Left ventricle myocardium inferior (tissue), 1 donor: ENCODE results near the gene OR9A4. TPM values are rescaled to one million over a fixed set of nuclear protein-coding genes. Genes with fewer than 3 reads are reported as not detected.

Experiments
- DNase-seq: peaks from one replicate; pipeline ENCODE4 v3.0.0-alpha.2; 2020
- H3K27ac ChIP-seq: fragments of 200-600 bp; replicated peaks from 2 replicates; pipeline ENCODE4 v1.8.0; 2021
- H3K27me3 ChIP-seq: fragments of 200-600 bp; 2 replicates; pipeline ENCODE4 v1.8.0; 2021; ENCODE audit warnings: low read depth
- H3K36me3 ChIP-seq: fragments of 200-600 bp; 2 replicates; pipeline ENCODE4 v1.8.0; 2021
- H3K4me1 ChIP-seq: fragments of 200-600 bp; 2 replicates; pipeline ENCODE4 v1.8.0; 2021
- H3K4me3 ChIP-seq: fragments of 200-600 bp; 2 replicates; pipeline ENCODE4 v1.8.0; 2021; ENCODE audit warnings: mild to moderate bottlenecking, moderate library complexity
- H3K9me3 ChIP-seq: fragments of 200-600 bp; replicated peaks from 2 replicates; pipeline ENCODE4 v1.8.0; 2021
- CTCF ChIP-seq: fragments of 200-600 bp; IDR thresholded peaks from 2 replicates; pipeline ENCODE4 v1.8.0; 2021; ENCODE audit warnings: antibody characterized with exemption, mild to moderate bottlenecking, borderline replicate concordance
- intact Hi-C: fragments of 100-400 bp; cut with micrococcal nuclease; formaldehyde crosslinking; loops from one replicate; pipeline ENCODE4 v1.11.0; 2022
- long read RNA-seq: library from polyadenylated mRNA; unstranded; transcript quantifications from one replicate; pipeline ENCODE4 v2.0.0, GENCODE V29; 2021
- total RNA-seq: library from RNA; stranded (reverse); fragmentation: NEBNext Ultra II Directional; extraction: Animal tissue kit (Norgen Biotek cat#: 25700); gene quantifications from one replicate; pipeline ENCODE4 v1.2.1, GENCODE V29; 2021
- donor health status: DM: no; HTN: yes; CAD: no; lungs with severe emphysema.

Gene OR9A4
- not detected for total RNA-seq
- long read RNA-seq = 0 reads

GRCh38 chr7:141916099-141916498 is at the start of gene OR9A4:
Gene OR9A4 (plus strand): TSS chr7:141916399. CDS start chr7:141918876, 2,477 bp downstream.
- TF ChIP-seq CTCF = no peak
- peaks cover 21% of the 10 kb centered on the region for H3K9me3 ChIP-seq
- no peak within 1 kb of the TSS for H3K4me3 ChIP-seq
- intact Hi-C loops = no loop called here
- no peak within 1 kb of the TSS for H3K27ac ChIP-seq
- no peaks in the 10 kb centered on the region for H3K27me3 ChIP-seq
- DNase-seq = no peak
- H3K36me3 ChIP-seq = no peaks in the 10 kb centered on the region
- H3K4me1 ChIP-seq = no peaks in the 10 kb centered on the region

- DNase-seq = no peak
- Histone ChIP-seq H3K4me3 (no peak overlapping the region), H3K4me1 (no peaks in the 10 kb centered on the region), H3K9me3 (peaks cover 44% of the 10 kb centered on the region), H3K36me3 (no peaks in the 10 kb centered on the region), H3K27ac (no peak overlapping the region), H3K27me3 (no peaks in the 10 kb centered on the region)
- intact Hi-C loops = no loop called here
- no peak for TF ChIP-seq CTCF
Measured at GRCh38 chr7:141866974-141867373, 49.2 kb upstream of the OR9A4 start.

GRCh38 chr7:141872931-141873330 is 43.3 kb upstream of the OR9A4 start:
- H3K27me3 ChIP-seq = no peaks in the 10 kb centered on the region
- H3K36me3 ChIP-seq = no peaks in the 10 kb centered on the region
- peaks cover 66% of the 10 kb centered on the region for H3K9me3 ChIP-seq
- no peak overlapping the region for H3K4me3 ChIP-seq
- TF ChIP-seq CTCF = no peak
- DNase-seq = no peak
- no peaks in the 10 kb centered on the region for H3K4me1 ChIP-seq
- no peak overlapping the region for H3K27ac ChIP-seq
- intact Hi-C loops = no loop called here

GRCh38 chr7:141874787-141875186 is 41.4 kb upstream of the OR9A4 start:
- DNase-seq = no peak
- Histone ChIP-seq H3K4me1 (no peaks in the 10 kb centered on the region), H3K36me3 (no peaks in the 10 kb centered on the region), H3K4me3 (no peak overlapping the region), H3K27ac (no peak overlapping the region), H3K9me3 (peaks cover 64% of the 10 kb centered on the region), H3K27me3 (no peaks in the 10 kb centered on the region)
- intact Hi-C loops = no loop called here
- no peak for TF ChIP-seq CTCF

- Histone ChIP-seq H3K4me3 (no peak overlapping the region), H3K27ac (no peak overlapping the region), H3K27me3 (no peaks in the 10 kb centered on the region), H3K36me3 (no peaks in the 10 kb centered on the region), H3K9me3 (peaks cover 59% of the 10 kb centered on the region), H3K4me1 (no peaks in the 10 kb centered on the region)
- intact Hi-C loops = no loop called here
- TF ChIP-seq CTCF = no peak
- DNase-seq = no peak
Measured at GRCh38 chr7:141875453-141875852, 40.7 kb upstream of the OR9A4 start.

- Histone ChIP-seq H3K27me3 (no peaks in the 10 kb centered on the region), H3K9me3 (peaks cover 50% of the 10 kb centered on the region), H3K36me3 (no peaks in the 10 kb centered on the region), H3K4me3 (no peak overlapping the region), H3K4me1 (no peaks in the 10 kb centered on the region), H3K27ac (no peak overlapping the region)
- no peak for TF ChIP-seq CTCF
- intact Hi-C loops = no loop called here
- DNase-seq = no peak
Measured at GRCh38 chr7:141876371-141876770, 39.8 kb upstream of the OR9A4 start.
